Panc1 (cell line): ENCODE data around the gene ZBTB7C.

ENCODE experiments used
- CTCF ChIP-seq: fragments of 450-650 bp; IDR thresholded peaks from 2 replicates; pipeline ENCODE4 v1.5.1; 2017; ENCODE audit warnings: mild to moderate bottlenecking
- POLR2AphosphoS5 ChIP-seq: IDR thresholded peaks from 2 replicates; pipeline ENCODE4 v1.6.1; 2012; ENCODE audit warnings: mild to moderate bottlenecking, low read depth, low read length, moderate library complexity

- TF ChIP-seq POLR2AphosphoS5 = no peak
- TF ChIP-seq CTCF = no peak
Observed at GRCh38 chr18:48013162-48013561, 396.0 kb downstream of the ZBTB7C start.
